ENCODE data around the gene PPM1N.
"Not testable (repeated sequence)": the region's sequence is repeated elsewhere in the genome, so short reads cannot be mapped to it uniquely, and the experiment has no call there.

The PPM1N gene

GRCh38 chr19:45506246-45506988 is 8.2 kb downstream of the PPM1N start:
- peak; percentile 83 for DNase-seq (ENCODE audit: low read depth)
- peak overlapping the region; percentile 97 for H3K4me3 ChIP-seq (ENCODE audit: low read length)
- TF ChIP-seq, protein P1, sequence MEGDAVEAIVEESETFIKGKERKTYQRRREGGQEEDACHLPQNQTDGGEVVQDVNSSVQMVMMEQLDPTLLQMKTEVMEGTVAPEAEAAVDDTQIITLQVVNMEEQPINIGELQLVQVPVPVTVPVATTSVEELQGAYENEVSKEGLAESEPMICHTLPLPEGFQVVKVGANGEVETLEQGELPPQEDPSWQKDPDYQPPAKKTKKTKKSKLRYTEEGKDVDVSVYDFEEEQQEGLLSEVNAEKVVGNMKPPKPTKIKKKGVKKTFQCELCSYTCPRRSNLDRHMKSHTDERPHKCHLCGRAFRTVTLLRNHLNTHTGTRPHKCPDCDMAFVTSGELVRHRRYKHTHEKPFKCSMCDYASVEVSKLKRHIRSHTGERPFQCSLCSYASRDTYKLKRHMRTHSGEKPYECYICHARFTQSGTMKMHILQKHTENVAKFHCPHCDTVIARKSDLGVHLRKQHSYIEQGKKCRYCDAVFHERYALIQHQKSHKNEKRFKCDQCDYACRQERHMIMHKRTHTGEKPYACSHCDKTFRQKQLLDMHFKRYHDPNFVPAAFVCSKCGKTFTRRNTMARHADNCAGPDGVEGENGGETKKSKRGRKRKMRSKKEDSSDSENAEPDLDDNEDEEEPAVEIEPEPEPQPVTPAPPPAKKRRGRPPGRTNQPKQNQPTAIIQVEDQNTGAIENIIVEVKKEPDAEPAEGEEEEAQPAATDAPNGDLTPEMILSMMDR (conservative IDR thresholded peaks at IDR 0.05; ENCODE audit: low read length): peak; percentile 50

DNA sequence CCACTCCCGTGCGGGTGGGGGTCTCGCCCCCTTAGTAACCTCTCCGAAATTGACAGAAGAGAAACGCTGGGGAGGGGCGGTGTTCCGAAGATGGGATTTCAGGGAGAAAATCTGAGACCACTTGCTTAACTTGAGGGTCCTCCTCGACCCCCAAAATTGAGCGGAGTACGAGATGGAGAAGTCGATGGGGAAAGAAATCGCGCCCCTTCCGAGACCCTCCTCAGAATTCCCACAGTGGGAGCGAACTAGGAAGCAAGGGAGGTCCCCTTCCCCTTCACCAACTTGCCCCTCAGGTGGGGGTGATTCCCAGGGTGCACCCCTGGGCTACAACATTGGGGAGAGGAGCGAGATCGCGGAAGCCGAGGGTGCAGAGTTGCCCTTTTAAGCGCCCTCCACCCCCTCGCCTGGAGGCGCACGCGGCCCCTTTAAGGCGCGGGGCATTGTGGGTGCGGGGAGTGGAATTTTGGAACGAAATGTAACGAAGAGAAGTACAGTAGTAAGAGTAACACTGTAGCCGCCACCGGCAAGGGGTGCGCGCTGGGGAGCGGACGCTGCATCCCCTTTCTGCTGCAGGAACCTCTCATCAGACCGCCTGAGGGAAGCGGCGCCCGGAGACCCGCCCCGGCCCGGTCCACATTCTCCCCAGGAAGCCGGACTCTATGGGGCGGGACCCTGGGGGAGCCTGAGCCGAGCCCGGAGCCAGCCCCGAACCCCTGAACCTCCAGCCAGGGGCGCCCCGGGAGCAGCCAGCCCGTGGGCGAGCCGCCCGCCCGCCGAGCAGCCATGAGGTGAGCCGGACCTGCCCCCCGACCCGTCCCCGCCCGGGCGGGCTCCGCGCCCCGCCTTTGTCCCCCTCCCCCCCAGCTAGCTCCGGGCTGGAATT is 9.0 kb downstream of the PPM1N start, which contains the start of gene VASP:
Gene VASP, plus strand, starts transcription at position 491 of the 883 bp plus-strand sequence. Its CDS starts 293 bp downstream, at position 784.
- TF ChIP-seq, protein P1 (conservative IDR thresholded peaks at IDR 0.05; ENCODE audit: low read length): no peak
- DNase-seq (ENCODE audit: low read depth): peak; percentile 78
- peak within 1 kb of the TSS; percentile 97 for H3K4me3 ChIP-seq (ENCODE audit: low read length)

DNA sequence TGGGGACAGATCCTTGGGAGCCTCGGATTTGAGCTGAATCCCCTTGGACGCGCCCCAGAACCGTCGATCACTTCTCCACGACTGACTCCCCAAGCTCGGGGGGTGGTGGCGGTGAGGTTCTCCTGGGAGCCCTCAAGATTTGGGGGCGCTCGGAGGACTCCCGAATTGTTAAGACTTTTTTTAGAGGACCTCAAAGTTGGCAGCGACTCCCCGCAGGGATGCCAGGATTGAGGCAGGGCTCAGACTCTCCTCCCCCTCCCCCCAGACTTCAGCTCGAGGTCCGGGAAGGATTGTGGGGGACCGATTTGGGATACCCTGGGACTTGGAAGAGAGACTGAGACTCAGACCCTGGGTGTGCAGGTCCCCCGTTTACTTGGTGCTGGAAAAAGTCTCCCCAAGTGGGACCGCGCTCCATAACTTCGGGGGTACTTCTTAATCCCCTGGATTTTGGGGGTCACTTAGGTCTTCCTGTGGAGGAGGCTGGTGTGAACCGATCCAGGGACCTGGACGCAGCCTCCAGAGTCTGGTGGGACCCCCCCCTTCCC is 9.7 kb downstream of the PPM1N start:
- TF ChIP-seq, protein P1 (conservative IDR thresholded peaks at IDR 0.05; ENCODE audit: low read length): no peak
- no peak for DNase-seq (ENCODE audit: low read depth)
- peak overlapping the region; percentile 97 for H3K4me3 ChIP-seq (ENCODE audit: low read length)

DNA sequence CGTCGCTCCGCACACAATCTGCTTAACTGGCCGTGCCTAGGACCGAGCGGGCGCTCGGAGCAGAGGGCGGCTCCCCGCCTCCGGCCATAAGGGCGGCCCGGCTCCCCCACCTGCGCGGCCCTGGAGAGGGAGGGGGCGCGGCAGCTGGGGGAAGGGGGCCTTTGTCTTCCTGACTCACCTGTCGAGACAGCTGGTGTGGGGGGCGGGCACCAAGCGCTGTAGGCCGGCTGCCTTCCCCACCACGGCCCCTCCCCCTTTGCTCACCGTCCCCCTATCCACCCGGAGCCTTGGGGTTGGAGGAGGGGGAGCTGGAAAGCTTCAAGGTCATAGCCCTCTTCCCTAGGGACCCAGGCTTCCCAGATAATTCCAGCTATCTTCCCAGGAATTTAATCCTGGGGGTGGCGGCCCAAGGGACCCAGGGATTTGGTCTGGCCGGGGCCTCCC is 10.2 kb downstream of the PPM1N start:
- DNase-seq (ENCODE audit: low read depth): no peak
- TF ChIP-seq, protein P1 (conservative IDR thresholded peaks at IDR 0.05; ENCODE audit: low read length): no peak
- H3K4me3 ChIP-seq (ENCODE audit: low read length): peak overlapping the region; percentile 97

DNA sequence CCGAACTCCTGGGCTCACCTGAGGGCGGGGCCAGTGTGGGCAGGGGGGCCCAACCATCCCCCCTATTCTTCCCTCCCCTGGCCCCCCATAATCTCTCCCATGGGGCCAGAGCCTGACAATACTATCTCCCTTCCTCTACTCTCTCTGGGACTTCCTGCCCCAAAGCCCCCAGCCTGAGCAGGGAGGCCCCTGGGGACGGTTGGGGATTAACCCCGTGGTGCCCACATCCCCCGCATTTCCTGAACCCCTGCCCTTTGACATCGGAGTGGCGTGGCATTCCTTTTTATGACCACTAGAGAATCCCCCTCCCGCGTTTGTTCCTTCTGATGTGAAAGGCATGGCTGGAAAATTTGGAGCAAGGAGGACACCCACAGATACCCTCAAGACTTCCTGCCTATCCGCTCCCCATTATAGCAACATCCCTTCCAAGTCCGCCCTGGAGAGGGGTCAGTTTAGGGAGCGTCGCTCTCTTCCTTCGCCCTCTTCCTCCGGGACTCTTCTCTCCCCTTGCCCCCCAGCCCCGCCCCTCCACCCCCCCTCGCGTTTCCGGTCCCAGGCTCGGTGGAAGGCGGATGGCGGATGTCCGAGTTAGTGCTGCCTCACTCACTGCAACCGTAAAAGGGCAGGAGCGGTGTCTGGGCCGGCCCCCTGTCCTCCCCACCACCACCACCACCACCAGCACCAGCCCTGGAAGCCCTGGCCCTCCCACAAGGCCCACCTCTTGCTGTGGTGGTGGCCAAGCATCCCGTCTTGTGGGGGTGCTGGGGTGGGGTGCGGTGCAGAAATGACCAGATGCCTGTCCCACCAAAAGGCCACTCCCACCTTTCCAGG is 10.8 kb downstream of the PPM1N start:
- peak overlapping the region; percentile 97 for H3K4me3 ChIP-seq (ENCODE audit: low read length)
- TF ChIP-seq, protein P1 (conservative IDR thresholded peaks at IDR 0.05; ENCODE audit: low read length): no peak
- DNase-seq (ENCODE audit: low read depth): peak; percentile 66

DNA sequence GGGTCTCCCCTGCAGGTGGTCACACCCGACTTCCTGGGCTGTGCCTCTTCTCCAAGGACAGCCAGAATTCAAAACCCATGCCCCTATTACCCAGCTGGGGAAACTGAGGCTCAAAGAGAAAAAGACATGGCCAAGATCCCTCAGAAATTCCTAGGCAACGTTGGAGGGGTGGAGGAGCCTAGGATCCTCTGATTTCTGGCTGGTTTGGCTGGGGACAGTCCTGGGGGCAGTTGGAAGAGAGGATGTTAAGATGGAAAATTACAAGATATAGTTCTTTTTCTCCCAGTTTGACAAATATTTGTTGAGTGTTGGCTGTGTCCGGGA is 11.4 kb downstream of the PPM1N start:
- DNase-seq (ENCODE audit: low read depth): no peak
- TF ChIP-seq, protein P1 (conservative IDR thresholded peaks at IDR 0.05; ENCODE audit: low read length): no peak
- H3K4me3 ChIP-seq (ENCODE audit: low read length): peak overlapping the region; percentile 97

DNA sequence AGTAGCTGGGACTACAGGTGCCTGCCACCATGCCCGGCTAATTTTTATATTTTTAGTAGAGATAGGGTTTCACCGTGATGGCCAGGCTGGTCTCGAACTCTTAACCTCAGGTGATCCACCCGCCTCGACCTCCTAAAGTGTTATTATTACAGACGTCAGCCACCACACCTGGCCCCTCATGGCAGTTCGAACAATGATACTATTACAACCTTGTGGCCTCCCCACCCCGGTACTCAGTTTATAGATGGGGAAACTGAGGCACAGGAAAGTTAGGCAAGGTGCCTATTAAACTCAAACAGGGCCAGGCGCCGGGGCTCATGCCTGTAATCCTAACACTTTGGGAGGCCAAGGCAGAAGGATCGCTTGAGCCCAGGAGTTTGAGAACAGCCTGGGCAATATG is 12.1 kb downstream of the PPM1N start:
- peak overlapping the region; percentile 97; the same call in 1 of the 2 replicates for H3K4me3 ChIP-seq (ENCODE audit: low read length)
- DNase-seq (ENCODE audit: low read depth): not testable (repeated sequence)
